ENCODE results near the gene CDH4. TPM values are rescaled to one million over a fixed set of nuclear protein-coding genes. Genes with fewer than 3 reads are reported as not detected.
A peak's percentile ranks its signal among the peaks of the same experiment; 100 is the strongest.

CDH4 gene
- total and polyA plus RNA-seq, 2 donors from 2014 or later = 1.1 TPM; not detected in 1

DNA sequence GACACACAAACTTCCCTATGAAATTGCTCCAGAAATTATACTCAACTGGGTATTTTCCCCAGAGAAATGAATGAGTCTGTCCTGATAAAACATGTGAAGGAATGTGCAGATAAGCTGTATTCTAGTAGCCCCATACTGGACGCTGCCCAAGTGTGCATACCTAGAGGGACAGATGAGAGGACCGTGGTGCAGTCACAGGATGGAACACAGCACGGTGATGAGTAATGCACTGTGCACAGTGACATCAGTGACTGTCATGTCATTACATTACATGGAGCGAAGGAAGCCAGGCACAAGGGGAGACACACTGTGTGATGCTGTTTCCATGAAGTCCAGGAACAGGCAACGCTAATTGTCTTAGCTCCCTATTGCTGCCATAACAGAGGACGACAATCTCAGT is 155.5 kb downstream of the CDH4 start:
- TF ChIP-seq, protein P1, sequence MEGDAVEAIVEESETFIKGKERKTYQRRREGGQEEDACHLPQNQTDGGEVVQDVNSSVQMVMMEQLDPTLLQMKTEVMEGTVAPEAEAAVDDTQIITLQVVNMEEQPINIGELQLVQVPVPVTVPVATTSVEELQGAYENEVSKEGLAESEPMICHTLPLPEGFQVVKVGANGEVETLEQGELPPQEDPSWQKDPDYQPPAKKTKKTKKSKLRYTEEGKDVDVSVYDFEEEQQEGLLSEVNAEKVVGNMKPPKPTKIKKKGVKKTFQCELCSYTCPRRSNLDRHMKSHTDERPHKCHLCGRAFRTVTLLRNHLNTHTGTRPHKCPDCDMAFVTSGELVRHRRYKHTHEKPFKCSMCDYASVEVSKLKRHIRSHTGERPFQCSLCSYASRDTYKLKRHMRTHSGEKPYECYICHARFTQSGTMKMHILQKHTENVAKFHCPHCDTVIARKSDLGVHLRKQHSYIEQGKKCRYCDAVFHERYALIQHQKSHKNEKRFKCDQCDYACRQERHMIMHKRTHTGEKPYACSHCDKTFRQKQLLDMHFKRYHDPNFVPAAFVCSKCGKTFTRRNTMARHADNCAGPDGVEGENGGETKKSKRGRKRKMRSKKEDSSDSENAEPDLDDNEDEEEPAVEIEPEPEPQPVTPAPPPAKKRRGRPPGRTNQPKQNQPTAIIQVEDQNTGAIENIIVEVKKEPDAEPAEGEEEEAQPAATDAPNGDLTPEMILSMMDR (IDR thresholded peaks at IDR 0.05; ENCODE audit: borderline replicate concordance, extremely low read depth, insufficient read depth) = no peak
- FAIRE-seq = no peak
- Histone ChIP-seq H3K4me1 (ENCODE audit: control insufficient read depth in 2 of 3, insufficient read depth in 2 of 3, low read depth in 1 of 3, low read length in 3 of 3) (no peaks in the 10 kb centered on the region), H3K27me3 (ENCODE audit: control insufficient read depth, insufficient read depth, low read length) (no peaks in the 10 kb centered on the region), H3K4me3 (ENCODE audit: low read length in 3 of 3) (no peak overlapping the region), H3K36me3 (ENCODE audit: control insufficient read depth in 2 of 3, insufficient read depth in 3 of 3, low read length in 3 of 3) (no peaks in the 10 kb centered on the region), H3K9ac (ENCODE audit: low read length in 3 of 3) (no peak overlapping the region), H3K27ac (ENCODE audit: low read depth in 2 of 2, low read length in 2 of 2) (no peak overlapping the region), H3K9me3 (ENCODE audit: control insufficient read depth in 2 of 3, insufficient read depth in 1 of 3, low read length in 3 of 3) (peaks cover 0 to 4% (median 0%) of the 10 kb centered on the region in 3 donors)
- DNase-seq = no peak
- intact Hi-C loops (cut with DNase I) = no loop called here

DNA sequence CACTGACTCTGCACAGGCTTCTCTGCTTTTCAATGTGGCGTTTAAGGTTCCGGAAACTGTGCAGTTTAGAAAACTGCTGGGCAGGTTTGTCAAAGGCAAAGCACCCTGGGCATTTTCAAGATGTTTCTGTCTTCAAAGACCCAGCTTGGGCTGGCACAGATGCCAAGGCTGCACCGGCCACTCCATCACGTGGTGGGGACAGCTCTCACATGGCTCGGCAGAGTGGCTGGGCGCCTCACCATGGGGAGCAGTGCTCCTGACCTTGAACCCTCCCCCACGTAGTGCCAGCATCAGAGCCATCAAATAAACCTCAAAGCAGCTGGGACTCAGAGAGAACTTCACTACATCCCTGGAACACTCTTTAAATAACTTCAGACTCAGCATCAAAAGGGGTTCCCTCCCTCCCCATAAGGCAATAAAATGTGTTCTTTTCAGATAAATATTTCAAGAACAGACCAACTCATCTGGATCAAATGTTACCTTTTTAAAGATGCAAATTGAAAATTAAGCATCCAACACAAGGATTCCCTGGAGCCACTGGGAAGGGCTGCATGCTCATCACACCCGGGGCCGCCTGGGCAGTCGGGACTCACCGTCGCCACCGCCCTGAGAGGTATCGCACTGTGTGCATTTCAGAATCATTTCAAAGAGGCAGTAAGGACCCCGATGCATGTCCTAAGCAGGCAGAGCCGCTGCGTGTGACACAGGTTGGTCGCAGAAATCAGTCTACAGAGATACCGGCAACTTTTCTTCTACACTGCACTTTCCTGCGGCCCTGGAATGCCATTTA is 157.1 kb downstream of the CDH4 start:
- TF ChIP-seq, protein P1 (IDR thresholded peaks at IDR 0.05; ENCODE audit: borderline replicate concordance, extremely low read depth, insufficient read depth) = no peak
- intact Hi-C loops (cut with DNase I) = no loop called here
- Histone ChIP-seq H3K4me1 (ENCODE audit: control insufficient read depth in 2 of 3, insufficient read depth in 2 of 3, low read depth in 1 of 3, low read length in 3 of 3) (no peaks in the 10 kb centered on the region), H3K27ac (ENCODE audit: low read depth in 2 of 2, low read length in 2 of 2) (no peak overlapping the region), H3K4me3 (ENCODE audit: low read length in 3 of 3) (no peak overlapping the region), H3K9ac (ENCODE audit: low read length in 3 of 3) (no peak overlapping the region), H3K36me3 (ENCODE audit: control insufficient read depth in 2 of 3, insufficient read depth in 3 of 3, low read length in 3 of 3) (no peaks in the 10 kb centered on the region), H3K9me3 (ENCODE audit: control insufficient read depth in 2 of 3, insufficient read depth in 1 of 3, low read length in 3 of 3) (no peaks in the 10 kb centered on the region), H3K27me3 (ENCODE audit: control insufficient read depth, insufficient read depth, low read length) (no peaks in the 10 kb centered on the region)
- FAIRE-seq = no peak
- peak in 1 of 5 donors; percentile 27 for DNase-seq

DNA sequence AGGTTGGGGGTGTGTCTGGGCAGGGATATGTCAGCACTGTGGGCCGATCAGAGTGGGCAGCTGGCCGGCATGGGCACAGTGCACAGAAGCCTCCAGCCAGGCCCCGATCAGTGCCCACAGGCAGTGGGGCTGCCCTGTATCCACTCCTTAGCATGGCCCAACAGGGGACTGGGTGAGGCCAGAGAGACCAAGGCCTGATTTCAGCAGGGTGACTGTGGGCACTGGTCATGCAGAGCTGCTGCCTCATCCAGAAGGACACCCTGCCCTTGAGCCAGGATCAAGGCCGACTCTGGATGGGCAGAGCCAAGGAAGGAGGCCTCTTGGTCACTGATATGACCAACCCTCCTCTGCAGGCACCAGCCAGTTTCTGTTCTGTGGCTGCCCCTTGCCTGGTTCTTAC is 159.7 kb downstream of the CDH4 start:
- DNase-seq (peak in 1 of 5 donors; percentile 36), FAIRE-seq (no peak)
- Histone ChIP-seq H3K9ac (ENCODE audit: low read length in 3 of 3) (no peak overlapping the region), H3K27ac (ENCODE audit: low read depth in 2 of 2, low read length in 2 of 2) (no peak overlapping the region), H3K27me3 (ENCODE audit: control insufficient read depth, insufficient read depth, low read length) (no peaks in the 10 kb centered on the region), H3K4me1 (ENCODE audit: control insufficient read depth in 2 of 3, insufficient read depth in 2 of 3, low read depth in 1 of 3, low read length in 3 of 3) (no peaks in the 10 kb centered on the region), H3K9me3 (ENCODE audit: control insufficient read depth in 2 of 3, insufficient read depth in 1 of 3, low read length in 3 of 3) (no peaks in the 10 kb centered on the region), H3K36me3 (ENCODE audit: control insufficient read depth in 2 of 3, insufficient read depth in 3 of 3, low read length in 3 of 3) (no peaks in the 10 kb centered on the region), H3K4me3 (ENCODE audit: low read length in 3 of 3) (no peak overlapping the region)
- intact Hi-C loops (cut with DNase I) = no loop called here
- TF ChIP-seq, protein P1 (IDR thresholded peaks at IDR 0.05; ENCODE audit: borderline replicate concordance, extremely low read depth, insufficient read depth) = no peak

Data from kidney (tissue), 14 donors.